HepG2 (cell line): ENCODE measurements around the gene R3HDM4. TPM values are rescaled to one million over a fixed set of nuclear protein-coding genes. Genes with fewer than 3 reads are reported as not detected.

ENCODE experiments used
- ADNP ChIP-seq: sonication (generic); formaldehyde crosslinking; IDR thresholded peaks from 2 replicates; pipeline ENCODE4 v1.4.0; 2020; ENCODE audit warnings: missing genetic modification reagents
- CEBPG ChIP-seq: IDR thresholded peaks from 2 replicates; pipeline ENCODE4 v1.6.1; 2016
- FOXP1 ChIP-seq, 2 experiments: fragments of 450-650 bp in 1 of 2; IDR thresholded peaks; 2 replicates each; pipeline ENCODE4 v1.6.1; 2017 to 2018; ENCODE audit warnings: antibody characterized with exemption in 1 of 2
- HDAC2 ChIP-seq: sonication (generic); formaldehyde crosslinking; IDR thresholded peaks from 2 replicates; pipeline ENCODE4 v1.4.0; 2020; ENCODE audit warnings: missing genetic modification reagents
- HNF4G ChIP-seq, 2 experiments: sonication (generic) in 1 of 2; formaldehyde crosslinking in 1 of 2; IDR thresholded peaks; 2 replicates each; pipeline versions ENCODE4 v1.4.0 to v1.6.1; 2011 to 2020; ENCODE audit warnings: borderline replicate concordance in 2 of 2, low read depth in 2 of 2, mild to moderate bottlenecking in 2 of 2, low read length in 1 of 2, missing genetic modification reagents in 1 of 2, moderate library complexity in 1 of 2
- KLF16 ChIP-seq, 2 experiments: sonication (generic) in 1 of 2; formaldehyde crosslinking in 1 of 2; IDR thresholded peaks; 2 replicates each; pipeline versions ENCODE4 v1.6.1 to v1.8.0; 2016 to 2023; ENCODE audit warnings: missing genetic modification reagents in 2 of 2, missing compliant biosample characterization in 1 of 2
- MAZ ChIP-seq, 2 experiments: sonication (generic) in 1 of 2; formaldehyde crosslinking in 1 of 2; IDR thresholded peaks; 2 replicates each; pipeline versions ENCODE4 v1.5.0 to v1.6.1; 2012 to 2020; ENCODE audit warnings: low read depth in 2 of 2, mild to moderate bottlenecking in 2 of 2, borderline replicate concordance in 1 of 2, improper control_type of control experiment in 1 of 2, low read length in 1 of 2, missing genetic modification reagents in 1 of 2, moderate library complexity in 1 of 2
- MZF1 ChIP-seq: sonication (generic); formaldehyde crosslinking; IDR thresholded peaks from 2 replicates; pipeline ENCODE4 v1.8.1; 2023; ENCODE audit warnings: mild to moderate bottlenecking, missing genetic modification reagents, borderline replicate concordance
- NONO ChIP-seq, 2 experiments: fragments of 450-650 bp in 1 of 2; sonication (generic) in 1 of 2; formaldehyde crosslinking in 1 of 2; IDR thresholded peaks in 1 of 2; conservative IDR thresholded peaks in 1 of 2; 2 replicates each; pipeline versions ENCODE4 v1.6.1 to v1.8.0; 2017 to 2022; ENCODE audit warnings: mild to moderate bottlenecking in 1 of 2, missing genetic modification reagents in 1 of 2, moderate library complexity in 1 of 2
- NR2F2 ChIP-seq: IDR thresholded peaks from 2 replicates; pipeline ENCODE4 v1.6.1; 2012; ENCODE audit warnings: low read depth, inconsistent platforms, borderline replicate concordance
- NR2F6 ChIP-seq, 2 experiments: IDR thresholded peaks; 2 replicates each; pipeline ENCODE4 v1.6.1; 2016; ENCODE audit warnings: antibody characterized with exemption in 1 of 2, mild to moderate bottlenecking in 1 of 2
- PITX1 ChIP-seq: sonication (generic); formaldehyde crosslinking; IDR thresholded peaks from 2 replicates; pipeline ENCODE4 v1.5.1; 2020; ENCODE audit warnings: mild to moderate bottlenecking, missing genetic modification reagents
- RAD21 ChIP-seq: fragments of 450-650 bp; formaldehyde crosslinking; IDR thresholded peaks from 2 replicates; pipeline ENCODE4 v1.5.0; 2020; ENCODE audit warnings: mild to moderate bottlenecking
- RARA ChIP-seq: IDR thresholded peaks from 2 replicates; pipeline ENCODE4 v1.6.1; 2016; ENCODE audit warnings: missing genetic modification reagents, missing compliant biosample characterization
- RXRA ChIP-seq: sonication (generic); formaldehyde crosslinking; IDR thresholded peaks from 2 replicates; pipeline ENCODE4 v1.5.1; 2020; ENCODE audit warnings: missing genetic modification reagents
- SMARCE1 ChIP-seq: fragments of 450-650 bp; IDR thresholded peaks from 2 replicates; pipeline ENCODE4 v1.6.1; 2017; ENCODE audit warnings: borderline replicate concordance
- SOX6 ChIP-seq, 2 experiments: fragments of 450-650 bp in 1 of 2; sonication (generic) in 1 of 2; formaldehyde crosslinking in 1 of 2; IDR thresholded peaks; 2 replicates each; pipeline versions ENCODE4 v1.4.0 to v1.6.1; 2017 to 2020; ENCODE audit warnings: antibody characterized with exemption in 1 of 2, mild to moderate bottlenecking in 1 of 2, missing genetic modification reagents in 1 of 2
- SP2 ChIP-seq: sonication (generic); formaldehyde crosslinking; IDR thresholded peaks from 2 replicates; pipeline ENCODE4 v1.5.1; 2020; ENCODE audit warnings: mild to moderate bottlenecking, missing genetic modification reagents
- SP5 ChIP-seq: IDR thresholded peaks from 2 replicates; pipeline ENCODE4 v1.6.1; 2016; ENCODE audit warnings: low read depth, borderline replicate concordance
- polyA plus RNA-seq, 8 experiments: library from polyadenylated mRNA; depleted of rRNA in 3 of 8; stranded (reverse) in 7 of 8; unstranded in 1 of 8; fragments of >200 nt; fragmentation: Illumina TruSeq in 4 of 8; extraction: Trizol in 4 of 8; gene quantifications; 2 replicates each; pipeline versions ENCODE4 v1.2.1 to v1.2.3, GENCODE V29; 2011 to 2016; ENCODE audit warnings: low read depth in 4 of 8, missing spikeins in 1 of 8, mixed read lengths in 1 of 8; ENCODE audit not compliant: insufficient read depth in 1 of 8
- total RNA-seq, 5 experiments: library from RNA; depleted of rRNA; stranded (reverse); fragments of >200 nt; fragmentation: Illumina TruSeq; extraction: Trizol; gene quantifications; 2 replicates each; pipeline ENCODE4 v1.2.3, GENCODE V29; 2016; ENCODE audit warnings: low read depth in 1 of 5
- TF ChIP-seq, protein P1 (sequence below): sonication (generic); formaldehyde crosslinking; IDR thresholded peaks from 2 replicates; pipeline ENCODE4 v1.4.0; 2020; ENCODE audit warnings: missing genetic modification reagents, borderline replicate concordance
- TF ChIP-seq, protein P2 (sequence below): sonication (generic); formaldehyde crosslinking; IDR thresholded peaks from 2 replicates; pipeline ENCODE4 v1.4.0; 2020; ENCODE audit warnings: mild to moderate bottlenecking, missing genetic modification reagents
- TF ChIP-seq, protein P3 (sequence below): IDR thresholded peaks from 2 replicates; pipeline ENCODE4 v1.6.1; 2016
- TF ChIP-seq, protein P4 (sequence below): fragments of 450-650 bp; IDR thresholded peaks from 2 replicates; pipeline ENCODE4 v1.6.1; 2017; ENCODE audit warnings: mild to moderate bottlenecking

Gene R3HDM4
- total and polyA plus RNA-seq, 2 of the 13 experiments (the other 11 are each of a cell fraction or from before 2014, with no cell fraction given): 26.2 to 26.9 TPM

DNA sequence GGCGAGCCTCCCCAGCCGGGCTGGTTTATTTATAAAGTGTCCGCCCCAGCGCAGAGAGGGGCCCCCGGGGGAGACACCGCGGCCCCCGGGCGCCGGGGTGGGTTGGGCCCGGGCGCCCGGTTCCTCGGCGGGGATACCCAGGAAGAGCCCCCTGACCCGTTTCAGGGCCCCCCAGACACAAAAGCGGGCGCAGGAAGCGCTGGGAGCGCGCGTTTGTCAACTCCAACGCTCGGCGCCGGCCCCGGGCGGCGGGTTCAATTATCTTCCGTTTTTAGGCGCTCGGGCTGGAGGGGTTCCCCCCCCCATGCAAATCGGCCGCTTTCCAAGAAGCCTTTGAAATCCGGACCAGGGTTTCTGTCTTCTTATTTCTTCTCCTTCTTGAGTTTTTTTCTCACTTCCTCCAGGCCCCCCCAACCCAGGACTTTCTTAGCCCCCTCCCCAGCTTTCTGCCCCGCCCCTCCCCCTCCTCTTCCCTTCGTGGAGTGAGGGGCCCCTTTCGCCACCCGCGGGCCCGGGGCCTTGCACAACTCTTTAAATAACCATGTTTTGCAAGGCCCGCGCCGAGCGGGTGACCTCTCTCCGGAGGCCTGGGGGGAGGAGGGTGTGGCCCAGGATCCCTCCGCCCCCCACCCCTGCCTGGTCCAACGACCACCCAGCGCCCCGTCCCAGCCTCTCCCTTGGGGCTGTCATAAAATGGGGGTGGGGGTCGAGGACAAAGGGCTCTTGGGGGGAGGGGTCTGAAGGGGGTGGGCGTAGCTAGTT, 13.8 kb upstream of the R3HDM4 start (continued):
- TF ChIP-seq, protein P1, sequence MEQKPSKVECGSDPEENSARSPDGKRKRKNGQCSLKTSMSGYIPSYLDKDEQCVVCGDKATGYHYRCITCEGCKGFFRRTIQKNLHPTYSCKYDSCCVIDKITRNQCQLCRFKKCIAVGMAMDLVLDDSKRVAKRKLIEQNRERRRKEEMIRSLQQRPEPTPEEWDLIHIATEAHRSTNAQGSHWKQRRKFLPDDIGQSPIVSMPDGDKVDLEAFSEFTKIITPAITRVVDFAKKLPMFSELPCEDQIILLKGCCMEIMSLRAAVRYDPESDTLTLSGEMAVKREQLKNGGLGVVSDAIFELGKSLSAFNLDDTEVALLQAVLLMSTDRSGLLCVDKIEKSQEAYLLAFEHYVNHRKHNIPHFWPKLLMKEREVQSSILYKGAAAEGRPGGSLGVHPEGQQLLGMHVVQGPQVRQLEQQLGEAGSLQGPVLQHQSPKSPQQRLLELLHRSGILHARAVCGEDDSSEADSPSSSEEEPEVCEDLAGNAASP (CRISPR knock-in tag): peak; percentile 22; the same call in 1 of the 2 replicates
- peak; percentile 45 for TF ChIP-seq SP5
- 0 out of 2 replicates have a peak, but pooled peaks have one; percentile 15 for TF ChIP-seq PITX1 (CRISPR knock-in tag)
- no peak for TF ChIP-seq MZF1 (CRISPR knock-in tag)
- no peak for TF ChIP-seq SMARCE1
- TF ChIP-seq KLF16 (CRISPR knock-in tag; IDR thresholded peaks at IDR 0.05): peak in 1 of 2 experiments; percentile 51; a peak in 1 of 4 replicates
- 0 out of 2 replicates have a peak, but pooled peaks have one; percentile 12 for TF ChIP-seq RARA (CRISPR knock-in tag)
- TF ChIP-seq NR2F6 (IDR thresholded peaks at IDR 0.05): peak; percentile 69
- peak; percentile 65 for TF ChIP-seq NR2F6 (CRISPR knock-in tag; IDR thresholded peaks at IDR 0.05)
- TF ChIP-seq, protein P2, sequence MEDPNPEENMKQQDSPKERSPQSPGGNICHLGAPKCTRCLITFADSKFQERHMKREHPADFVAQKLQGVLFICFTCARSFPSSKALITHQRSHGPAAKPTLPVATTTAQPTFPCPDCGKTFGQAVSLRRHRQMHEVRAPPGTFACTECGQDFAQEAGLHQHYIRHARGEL (CRISPR knock-in tag): no peak
- TF ChIP-seq CEBPG (CRISPR knock-in tag): peak; percentile 87
- 0 out of 2 replicates have a peak, but pooled peaks have one; percentile 32 for TF ChIP-seq HNF4G (IDR thresholded peaks at IDR 0.05; ENCODE audit: borderline replicate concordance, low read depth, low read length)
- no peak for TF ChIP-seq HNF4G (CRISPR knock-in tag; IDR thresholded peaks at IDR 0.05; ENCODE audit: borderline replicate concordance, low read depth)
- TF ChIP-seq, protein P3, sequence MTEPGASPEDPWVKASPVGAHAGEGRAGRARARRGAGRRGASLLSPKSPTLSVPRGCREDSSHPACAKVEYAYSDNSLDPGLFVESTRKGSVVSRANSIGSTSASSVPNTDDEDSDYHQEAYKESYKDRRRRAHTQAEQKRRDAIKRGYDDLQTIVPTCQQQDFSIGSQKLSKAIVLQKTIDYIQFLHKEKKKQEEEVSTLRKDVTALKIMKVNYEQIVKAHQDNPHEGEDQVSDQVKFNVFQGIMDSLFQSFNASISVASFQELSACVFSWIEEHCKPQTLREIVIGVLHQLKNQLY (CRISPR knock-in tag): no peak
- TF ChIP-seq NONO (IDR thresholded peaks at IDR 0.05): no peak
- 0 out of 2 replicates have a peak, but pooled peaks have one; percentile 38 for TF ChIP-seq NONO (CRISPR knock-in tag; conservative IDR thresholded peaks at IDR 0.05)
- peak; percentile 66; the same call in 1 of the 2 replicates for TF ChIP-seq NR2F2
- no peak for TF ChIP-seq SOX6 (IDR thresholded peaks at IDR 0.05)
- peak; percentile 34; the same call in 1 of the 2 replicates for TF ChIP-seq SOX6 (CRISPR knock-in tag; IDR thresholded peaks at IDR 0.05)
- no peak for TF ChIP-seq ADNP
- no peak for TF ChIP-seq FOXP1 (IDR thresholded peaks at IDR 0.05)
- peak; percentile 36; the same call in 1 of the 2 replicates for TF ChIP-seq FOXP1 (CRISPR knock-in tag; IDR thresholded peaks at IDR 0.05)
- TF ChIP-seq RXRA (CRISPR knock-in tag): 0 out of 2 replicates have a peak, but pooled peaks have one; percentile 26
- TF ChIP-seq SP2 (CRISPR knock-in tag): no peak
- 0 out of 2 replicates have a peak, but pooled peaks have one; percentile 12 for TF ChIP-seq RAD21
- 0 out of 2 replicates have a peak, but pooled peaks have one; percentile 42 for TF ChIP-seq HDAC2 (CRISPR knock-in tag)
- TF ChIP-seq MAZ (IDR thresholded peaks at IDR 0.05; ENCODE audit: borderline replicate concordance, low read depth, low read length): peak; percentile 21; the same call in 1 of the 2 replicates
- TF ChIP-seq MAZ (CRISPR knock-in tag; IDR thresholded peaks at IDR 0.05; ENCODE audit: low read depth): peak; percentile 71
- TF ChIP-seq, protein P4, sequence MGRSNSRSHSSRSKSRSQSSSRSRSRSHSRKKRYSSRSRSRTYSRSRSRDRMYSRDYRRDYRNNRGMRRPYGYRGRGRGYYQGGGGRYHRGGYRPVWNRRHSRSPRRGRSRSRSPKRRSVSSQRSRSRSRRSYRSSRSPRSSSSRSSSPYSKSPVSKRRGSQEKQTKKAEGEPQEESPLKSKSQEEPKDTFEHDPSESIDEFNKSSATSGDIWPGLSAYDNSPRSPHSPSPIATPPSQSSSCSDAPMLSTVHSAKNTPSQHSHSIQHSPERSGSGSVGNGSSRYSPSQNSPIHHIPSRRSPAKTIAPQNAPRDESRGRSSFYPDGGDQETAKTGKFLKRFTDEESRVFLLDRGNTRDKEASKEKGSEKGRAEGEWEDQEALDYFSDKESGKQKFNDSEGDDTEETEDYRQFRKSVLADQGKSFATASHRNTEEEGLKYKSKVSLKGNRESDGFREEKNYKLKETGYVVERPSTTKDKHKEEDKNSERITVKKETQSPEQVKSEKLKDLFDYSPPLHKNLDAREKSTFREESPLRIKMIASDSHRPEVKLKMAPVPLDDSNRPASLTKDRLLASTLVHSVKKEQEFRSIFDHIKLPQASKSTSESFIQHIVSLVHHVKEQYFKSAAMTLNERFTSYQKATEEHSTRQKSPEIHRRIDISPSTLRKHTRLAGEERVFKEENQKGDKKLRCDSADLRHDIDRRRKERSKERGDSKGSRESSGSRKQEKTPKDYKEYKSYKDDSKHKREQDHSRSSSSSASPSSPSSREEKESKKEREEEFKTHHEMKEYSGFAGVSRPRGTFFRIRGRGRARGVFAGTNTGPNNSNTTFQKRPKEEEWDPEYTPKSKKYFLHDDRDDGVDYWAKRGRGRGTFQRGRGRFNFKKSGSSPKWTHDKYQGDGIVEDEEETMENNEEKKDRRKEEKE: no peak
